Vagina (tissue), 2 donors: ENCODE measurements around the gene TBC1D22A. TPM values are rescaled to one million over a fixed set of nuclear protein-coding genes. Genes with fewer than 3 reads are reported as not detected.

Source experiments
- DNase-seq, 2 donors: peaks; one replicate each; pipeline ENCODE4 v3.0.0-alpha.2; 2017; ENCODE audit errors: extremely low spot score in 2 of 2
- H3K27ac ChIP-seq: fragments of 200-600 bp; sonication (generic); one replicate; pipeline ENCODE4 v1.5.1; 2019
- H3K27me3 ChIP-seq: fragments of 200-600 bp; sonication (generic); one replicate; pipeline ENCODE4 v1.5.1; 2019
- H3K36me3 ChIP-seq, 2 donors: fragments of 200-600 bp; sonication (generic); one replicate each; pipeline ENCODE4 v1.5.1; 2017 to 2019
- H3K4me1 ChIP-seq: fragments of 200-600 bp; sonication (generic); one replicate; pipeline ENCODE4 v1.5.1; 2019
- H3K4me3 ChIP-seq, 2 donors: fragments of 200-600 bp; sonication (generic); 1 replicate in 1 of 2; 2 replicates in 1 of 2; pipeline ENCODE4 v1.5.1; 2016 to 2019
- H3K9me3 ChIP-seq: fragments of 200-600 bp; sonication (generic); one replicate; pipeline ENCODE4 v1.5.1; 2019
- CTCF ChIP-seq, 3 experiments: fragments of 450-650 bp in 2 of 3; fragments of 200-600 bp in 1 of 3; sonication (generic) in 1 of 3; IDR thresholded peaks; one replicate each; pipeline ENCODE4 v1.5.1; 2017 to 2019; ENCODE audit warnings: antibody characterized with exemption in 3 of 3, mild to moderate bottlenecking in 2 of 3, moderate library complexity in 2 of 3
- POLR2A ChIP-seq, 2 donors: fragments of 450-650 bp; IDR thresholded peaks; one replicate each; pipeline ENCODE4 v1.6.1; 2017; ENCODE audit warnings: antibody characterized with exemption in 2 of 2, mild to moderate bottlenecking in 2 of 2, moderate library complexity in 2 of 2
- POLR2AphosphoS5 ChIP-seq, 2 donors: sonication (generic); formaldehyde crosslinking; IDR thresholded peaks; one replicate each; pipeline ENCODE4 v1.9.0; 2017; ENCODE audit warnings: antibody characterized with exemption in 2 of 2, mild to moderate bottlenecking in 2 of 2, low read depth in 1 of 2; ENCODE audit not compliant: insufficient read depth in 1 of 2
- intact Hi-C: fragments of 100-400 bp; cut with DNase I; formaldehyde crosslinking; loops from one replicate; pipeline ENCODE4 v1.15.1; 2023
- total RNA-seq: library from RNA; depleted of rRNA; stranded (reverse); fragments of >200 nt; gene quantifications from one replicate; pipeline ENCODE4 v1.2.3, GENCODE V29; 2016

Gene TBC1D22A
- total RNA-seq, 1 donor from 2014 or later = 38.3 TPM

- Histone ChIP-seq H3K4me3 (no peak overlapping the region), H3K9me3 (no peaks in the 10 kb centered on the region), H3K4me1 (peaks cover 18% of the 10 kb centered on the region), H3K27ac (no peak overlapping the region), H3K36me3 (no peaks in the 10 kb centered on the region), H3K27me3 (no peaks in the 10 kb centered on the region)
- intact Hi-C loops = no loop called here
- DNase-seq = peak in 1 of 2 donors; percentile 56
- no peak for TF ChIP-seq POLR2AphosphoS5 (IDR thresholded peaks at IDR 0.05; ENCODE audit: insufficient read depth in 1 of 2, low read depth in 1 of 2)
- TF ChIP-seq CTCF (IDR thresholded peaks at IDR 0.05) = no peak
- no peak for TF ChIP-seq POLR2A (IDR thresholded peaks at IDR 0.05)
Observed at GRCh38 chr22:46849101-46849500, 86.7 kb downstream of the TBC1D22A start.

- intact Hi-C loops = no loop called here
- Histone ChIP-seq H3K4me1 (peaks cover 9% of the 10 kb centered on the region), H3K27me3 (no peaks in the 10 kb centered on the region), H3K4me3 (no peak overlapping the region), H3K9me3 (no peaks in the 10 kb centered on the region), H3K27ac (no peak overlapping the region), H3K36me3 (no peaks in the 10 kb centered on the region)
- TF ChIP-seq POLR2A (IDR thresholded peaks at IDR 0.05) (no peak), CTCF (IDR thresholded peaks at IDR 0.05) (no peak), POLR2AphosphoS5 (IDR thresholded peaks at IDR 0.05; ENCODE audit: insufficient read depth in 1 of 2, low read depth in 1 of 2) (no peak)
- DNase-seq = peak in 1 of 2 donors; percentile 44
Observed at GRCh38 chr22:46849951-46850350, 87.5 kb downstream of the TBC1D22A start.

- Histone ChIP-seq H3K36me3 (no peaks in the 10 kb centered on the region), H3K27ac (no peak overlapping the region), H3K4me3 (no peak overlapping the region), H3K4me1 (no peaks in the 10 kb centered on the region), H3K9me3 (no peaks in the 10 kb centered on the region), H3K27me3 (no peaks in the 10 kb centered on the region)
- intact Hi-C loops = no loop called here
- TF ChIP-seq POLR2AphosphoS5 (IDR thresholded peaks at IDR 0.05; ENCODE audit: insufficient read depth in 1 of 2, low read depth in 1 of 2) (no peak), CTCF (IDR thresholded peaks at IDR 0.05) (no peak), POLR2A (IDR thresholded peaks at IDR 0.05) (no peak)
- peak; percentile 69 to 82 for DNase-seq
Observed at GRCh38 chr22:46851311-46851710, 88.9 kb downstream of the TBC1D22A start.

GRCh38 chr22:46851941-46852340 lies 89.5 kb downstream of the TBC1D22A start:
- H3K27ac ChIP-seq = no peak overlapping the region
- no peaks in the 10 kb centered on the region for H3K36me3 ChIP-seq
- no peaks in the 10 kb centered on the region for H3K4me1 ChIP-seq
- intact Hi-C loops = no loop called here
- no peak overlapping the region for H3K4me3 ChIP-seq
- no peaks in the 10 kb centered on the region for H3K9me3 ChIP-seq
- TF ChIP-seq POLR2AphosphoS5 (IDR thresholded peaks at IDR 0.05; ENCODE audit: insufficient read depth in 1 of 2, low read depth in 1 of 2) = no peak
- no peak for TF ChIP-seq CTCF (IDR thresholded peaks at IDR 0.05)
- TF ChIP-seq POLR2A (IDR thresholded peaks at IDR 0.05) = no peak
- DNase-seq = peak; percentile 71 to 87
- no peaks in the 10 kb centered on the region for H3K27me3 ChIP-seq

- Histone ChIP-seq H3K4me1 (no peaks in the 10 kb centered on the region), H3K4me3 (no peak overlapping the region), H3K27ac (no peak overlapping the region), H3K9me3 (no peaks in the 10 kb centered on the region), H3K36me3 (no peaks in the 10 kb centered on the region), H3K27me3 (no peaks in the 10 kb centered on the region)
- DNase-seq = peak; percentile 61 to 74
- intact Hi-C loops = no loop called here
- TF ChIP-seq POLR2AphosphoS5 (IDR thresholded peaks at IDR 0.05; ENCODE audit: insufficient read depth in 1 of 2, low read depth in 1 of 2) (no peak), POLR2A (IDR thresholded peaks at IDR 0.05) (no peak), CTCF (IDR thresholded peaks at IDR 0.05) (no peak)
Observed at GRCh38 chr22:46852771-46853170, 90.3 kb downstream of the TBC1D22A start.
